Upper lobe of left lung (tissue), 4 donors: ENCODE measurements around the gene TSPAN2.

Source experiments
- EP300 ChIP-seq, 4 donors: sonication (generic); formaldehyde crosslinking; IDR thresholded peaks; one replicate each; pipeline ENCODE4 v1.5.1; 2017; ENCODE audit warnings: antibody characterized with exemption in 4 of 4, control low read depth in 2 of 4
- POLR2A ChIP-seq, 4 donors: fragments of 450-650 bp; IDR thresholded peaks; one replicate each; pipeline ENCODE4 v1.5.1; 2016 to 2017; ENCODE audit warnings: antibody characterized with exemption in 4 of 4, mild to moderate bottlenecking in 2 of 4
- POLR2AphosphoS5 ChIP-seq, 2 donors: sonication (generic); formaldehyde crosslinking; IDR thresholded peaks; one replicate each; pipeline ENCODE4 v1.5.1; 2017; ENCODE audit warnings: antibody characterized with exemption in 2 of 2
- TF ChIP-seq, protein P1 (sequence below), 6 experiments: fragments of 450-650 bp in 4 of 6; fragments of 200-600 bp in 2 of 6; sonication (generic) in 2 of 6; IDR thresholded peaks; one replicate each; pipeline ENCODE4 v1.5.1; 2016 to 2019; ENCODE audit warnings: antibody characterized with exemption in 6 of 6

DNA sequence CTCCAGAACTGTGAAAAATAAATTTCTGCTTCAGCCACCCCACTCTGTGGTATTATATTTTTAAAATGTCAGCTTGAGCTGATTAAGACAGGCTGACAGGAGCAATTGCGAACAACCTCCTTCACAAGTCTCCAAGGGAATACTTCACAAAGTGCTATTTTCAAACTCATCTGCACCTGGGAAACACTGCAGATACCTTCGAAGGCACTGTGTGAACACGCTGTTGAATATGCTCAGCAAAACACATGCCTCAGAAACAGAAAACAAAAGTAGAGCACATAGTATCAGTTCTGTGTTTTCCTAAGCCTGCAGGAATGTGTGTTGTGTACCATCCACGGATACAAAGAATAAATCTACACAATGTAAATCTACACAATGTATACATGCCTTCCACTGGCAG, 10.6 kb downstream of the TSPAN2 start:
- TF ChIP-seq POLR2A (IDR thresholded peaks at IDR 0.05) (no peak), POLR2AphosphoS5 (IDR thresholded peaks at IDR 0.05) (no peak), EP300 (IDR thresholded peaks at IDR 0.05) (no peak)
- TF ChIP-seq, protein P1, sequence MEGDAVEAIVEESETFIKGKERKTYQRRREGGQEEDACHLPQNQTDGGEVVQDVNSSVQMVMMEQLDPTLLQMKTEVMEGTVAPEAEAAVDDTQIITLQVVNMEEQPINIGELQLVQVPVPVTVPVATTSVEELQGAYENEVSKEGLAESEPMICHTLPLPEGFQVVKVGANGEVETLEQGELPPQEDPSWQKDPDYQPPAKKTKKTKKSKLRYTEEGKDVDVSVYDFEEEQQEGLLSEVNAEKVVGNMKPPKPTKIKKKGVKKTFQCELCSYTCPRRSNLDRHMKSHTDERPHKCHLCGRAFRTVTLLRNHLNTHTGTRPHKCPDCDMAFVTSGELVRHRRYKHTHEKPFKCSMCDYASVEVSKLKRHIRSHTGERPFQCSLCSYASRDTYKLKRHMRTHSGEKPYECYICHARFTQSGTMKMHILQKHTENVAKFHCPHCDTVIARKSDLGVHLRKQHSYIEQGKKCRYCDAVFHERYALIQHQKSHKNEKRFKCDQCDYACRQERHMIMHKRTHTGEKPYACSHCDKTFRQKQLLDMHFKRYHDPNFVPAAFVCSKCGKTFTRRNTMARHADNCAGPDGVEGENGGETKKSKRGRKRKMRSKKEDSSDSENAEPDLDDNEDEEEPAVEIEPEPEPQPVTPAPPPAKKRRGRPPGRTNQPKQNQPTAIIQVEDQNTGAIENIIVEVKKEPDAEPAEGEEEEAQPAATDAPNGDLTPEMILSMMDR (IDR thresholded peaks at IDR 0.05), result no peak
